ENCODE measurements around the gene MBIP.

MBIP gene

DNA sequence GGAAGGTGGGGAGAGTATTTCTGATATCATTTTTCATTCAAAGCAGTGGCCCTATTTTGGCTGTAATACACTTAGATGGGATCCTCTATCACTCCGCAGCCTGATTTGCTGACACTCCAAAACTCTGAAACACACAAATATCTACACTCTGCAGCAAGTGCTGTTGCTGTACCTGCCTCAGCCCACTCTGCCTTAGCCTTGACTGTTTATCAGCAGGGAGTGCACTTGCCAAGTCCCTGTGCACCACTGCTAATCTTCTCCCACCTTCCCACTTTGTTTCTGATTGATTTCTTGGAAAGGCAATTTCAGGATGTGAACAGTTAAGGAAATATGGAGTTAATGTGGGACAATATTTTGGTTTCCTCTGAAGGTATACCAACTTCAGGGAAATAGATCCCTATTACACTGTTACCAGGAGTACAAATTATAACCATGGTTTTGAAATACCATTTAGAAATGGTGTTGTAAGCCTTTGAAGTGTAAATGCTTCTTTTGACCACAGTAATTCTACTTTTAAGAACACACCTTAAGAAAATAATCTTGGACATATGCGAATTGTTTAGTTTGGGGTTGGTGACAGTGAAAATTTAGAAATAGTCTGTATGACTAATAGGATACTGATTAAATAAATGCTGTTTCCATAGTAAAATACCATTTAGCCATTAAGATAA, 59.3 kb downstream of the MBIP start:
- no peak for DNase-seq

DNA sequence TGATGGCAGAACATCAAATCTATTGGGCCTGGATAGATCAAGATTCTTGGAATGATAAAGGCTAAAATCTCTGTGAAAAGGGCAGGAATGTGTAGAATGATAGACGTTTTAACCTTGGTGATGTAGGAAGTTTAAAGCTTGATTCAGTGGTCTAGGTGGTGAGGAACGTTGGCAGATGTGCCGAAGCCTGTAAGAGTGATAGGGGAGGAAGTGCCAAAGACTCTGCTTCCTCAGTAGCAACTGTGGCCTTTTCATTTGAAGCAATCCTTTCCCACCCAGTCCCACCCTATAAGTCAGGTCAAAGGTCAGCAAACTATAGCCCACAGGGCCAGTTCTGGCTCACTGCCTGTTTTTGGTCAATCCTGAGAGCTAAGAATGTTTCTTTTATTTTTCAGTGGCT, 62.2 kb downstream of the MBIP start:
- no peak for DNase-seq

DNA sequence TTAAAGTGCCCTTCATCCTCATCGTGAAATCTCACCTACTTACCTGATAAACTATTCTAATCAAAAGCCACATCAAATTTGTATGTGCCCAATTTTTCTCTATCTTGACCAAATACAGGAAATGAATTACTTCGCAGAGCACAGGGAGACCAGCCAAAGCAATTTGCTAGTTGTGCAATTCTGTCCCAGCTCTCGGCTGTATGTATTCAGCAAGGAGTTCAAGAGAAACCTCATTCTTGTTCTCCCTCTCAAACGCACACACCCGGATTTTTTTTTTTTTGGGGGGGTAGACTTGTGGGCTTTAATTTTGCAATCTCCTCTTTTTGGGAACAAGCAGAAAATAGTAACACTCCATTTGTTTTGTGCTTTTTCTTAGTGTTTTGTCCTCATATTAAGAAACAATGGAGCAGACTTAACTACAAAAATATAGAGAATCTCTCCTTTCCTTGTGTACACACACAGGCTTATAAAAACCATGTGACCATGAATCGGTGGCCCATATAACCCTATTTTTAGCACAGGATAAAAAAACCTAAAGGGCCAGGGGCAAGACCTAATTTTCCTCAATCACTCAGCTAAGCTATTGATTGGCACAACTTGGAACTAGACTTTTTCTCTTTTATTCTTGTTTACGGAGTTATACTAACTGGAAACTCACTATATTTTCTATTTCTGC, 64.2 kb downstream of the MBIP start:
- DNase-seq, result no peak

DNA sequence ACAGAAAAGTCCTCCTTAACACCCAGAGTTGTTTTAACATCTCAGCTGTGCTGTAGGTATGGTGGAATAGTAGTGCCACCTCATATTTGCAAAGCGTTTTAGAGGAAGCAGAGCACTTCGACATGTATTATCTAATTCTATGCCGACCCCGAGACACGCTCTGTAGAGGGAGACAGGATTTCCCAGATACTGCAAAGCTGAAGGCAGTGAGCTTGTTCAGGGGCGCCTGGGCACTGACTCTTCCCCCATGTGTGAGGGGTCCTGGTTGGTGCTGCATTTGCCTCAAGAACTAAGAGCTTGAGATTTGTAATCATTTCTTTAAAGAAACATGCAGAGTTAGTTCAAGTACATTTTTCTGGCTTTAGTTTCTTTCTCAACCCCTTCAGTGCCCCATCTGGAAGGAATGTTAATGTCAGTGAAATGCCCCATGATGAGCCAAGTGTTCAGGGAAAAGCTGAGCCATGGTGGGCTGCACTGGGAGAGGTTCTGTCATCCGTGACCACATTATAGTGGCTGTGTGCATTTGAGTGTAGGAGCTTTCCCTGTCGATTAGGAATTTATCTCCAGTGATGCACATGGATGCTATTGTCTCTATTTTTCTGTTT, 66.3 kb downstream of the MBIP start:
- no peak for DNase-seq
